GM20000 (cell line): ENCODE results near the gene MTG2.

Experiments
- DNase-seq: peaks from one replicate; pipeline ENCODE4 v3.0.0; 2012; ENCODE audit warnings: low spot score
- TF ChIP-seq, protein P1 (sequence below): IDR thresholded peaks from 2 replicates; pipeline ENCODE4 v1.5.1; 2012; ENCODE audit warnings: mild to moderate bottlenecking, control low read depth; ENCODE audit errors: extremely low read depth, missing control alignments

Gene MTG2

DNA sequence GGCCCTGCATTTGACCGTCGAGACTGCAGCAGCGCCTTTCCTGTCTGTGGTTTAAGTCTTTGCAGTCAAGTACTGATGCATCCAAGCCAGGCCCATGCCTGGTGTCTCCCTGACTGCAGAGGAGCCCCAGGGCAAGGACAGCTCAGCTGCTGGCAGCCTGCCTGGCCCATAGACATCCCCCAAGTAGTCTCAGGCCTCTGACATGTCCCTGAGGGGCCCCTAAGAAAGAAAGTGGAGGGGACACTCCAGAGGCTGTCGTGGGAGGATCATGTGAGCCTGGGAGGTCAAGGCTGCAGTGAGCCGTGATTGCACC is 19.2 kb downstream of the MTG2 start:
- TF ChIP-seq, protein P1, sequence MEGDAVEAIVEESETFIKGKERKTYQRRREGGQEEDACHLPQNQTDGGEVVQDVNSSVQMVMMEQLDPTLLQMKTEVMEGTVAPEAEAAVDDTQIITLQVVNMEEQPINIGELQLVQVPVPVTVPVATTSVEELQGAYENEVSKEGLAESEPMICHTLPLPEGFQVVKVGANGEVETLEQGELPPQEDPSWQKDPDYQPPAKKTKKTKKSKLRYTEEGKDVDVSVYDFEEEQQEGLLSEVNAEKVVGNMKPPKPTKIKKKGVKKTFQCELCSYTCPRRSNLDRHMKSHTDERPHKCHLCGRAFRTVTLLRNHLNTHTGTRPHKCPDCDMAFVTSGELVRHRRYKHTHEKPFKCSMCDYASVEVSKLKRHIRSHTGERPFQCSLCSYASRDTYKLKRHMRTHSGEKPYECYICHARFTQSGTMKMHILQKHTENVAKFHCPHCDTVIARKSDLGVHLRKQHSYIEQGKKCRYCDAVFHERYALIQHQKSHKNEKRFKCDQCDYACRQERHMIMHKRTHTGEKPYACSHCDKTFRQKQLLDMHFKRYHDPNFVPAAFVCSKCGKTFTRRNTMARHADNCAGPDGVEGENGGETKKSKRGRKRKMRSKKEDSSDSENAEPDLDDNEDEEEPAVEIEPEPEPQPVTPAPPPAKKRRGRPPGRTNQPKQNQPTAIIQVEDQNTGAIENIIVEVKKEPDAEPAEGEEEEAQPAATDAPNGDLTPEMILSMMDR, result no peak
- peak; percentile 60 for DNase-seq

GRCh38 chr20:62202676-62203377 is 20.0 kb downstream of the MTG2 start:
- DNase-seq, result no peak
- TF ChIP-seq, protein P1, result no peak

- TF ChIP-seq, protein P1, result no peak
- DNase-seq, result no peak
These were observed 20.7 kb downstream of the MTG2 start for GRCh38 chr20:62203378-62204030.

DNA sequence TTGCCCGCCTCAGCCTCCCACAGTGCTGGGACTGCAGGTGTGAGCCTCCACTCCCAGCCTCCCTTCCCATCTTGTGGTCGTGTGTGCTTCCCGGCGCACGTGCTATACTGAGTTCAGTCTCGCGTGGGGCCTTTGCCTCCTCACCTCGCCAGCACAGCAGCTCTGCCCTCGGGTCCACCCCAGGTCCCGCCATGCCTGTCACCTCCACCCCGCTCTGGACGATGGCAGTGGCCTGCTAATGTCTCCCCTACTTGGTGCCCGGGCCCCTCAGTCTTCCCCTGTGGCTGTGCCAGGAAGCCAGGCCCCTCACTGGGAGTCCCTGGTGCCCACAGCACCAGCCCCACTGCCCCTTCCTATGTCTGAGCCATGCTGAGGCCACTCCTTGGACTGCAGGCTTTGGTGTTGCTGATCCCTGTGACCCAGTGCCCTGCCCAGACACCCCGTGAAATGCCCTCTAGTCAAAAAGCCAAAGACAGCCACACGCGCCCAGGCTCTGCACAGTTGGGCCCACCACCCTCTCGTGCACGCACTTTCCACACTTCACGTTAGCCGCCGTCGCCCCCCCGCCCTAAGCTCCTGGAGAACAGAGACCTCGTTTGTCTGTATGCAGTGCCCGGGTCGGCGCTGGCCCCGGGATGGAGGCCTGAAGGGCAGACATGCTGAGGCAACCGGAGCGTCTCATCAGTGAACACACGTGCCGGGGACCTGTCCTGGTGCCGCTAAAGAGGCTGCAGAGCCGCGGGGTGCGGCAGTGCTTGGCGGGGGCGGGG is 23.0 kb downstream of the MTG2 start:
- no peak for DNase-seq
- TF ChIP-seq, protein P1, result no peak

DNA sequence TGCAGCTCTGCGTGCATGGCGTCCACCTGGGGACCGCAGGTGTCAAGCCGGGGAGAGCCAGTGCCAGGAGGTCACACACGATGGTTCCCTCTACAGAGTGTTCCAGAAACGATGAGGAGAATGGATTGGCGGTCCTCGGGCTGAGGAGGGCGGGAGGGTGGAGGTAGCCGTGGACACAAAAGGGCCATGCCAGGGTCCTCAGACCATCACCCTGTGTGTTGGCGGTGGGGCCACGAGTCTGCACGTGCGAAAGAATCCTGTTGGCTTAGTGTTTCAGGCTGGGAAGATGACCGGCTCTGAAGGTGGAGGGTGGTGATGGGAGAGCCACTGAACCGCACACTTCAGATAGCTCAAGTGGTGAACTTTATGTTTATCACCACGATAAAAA is 23.6 kb downstream of the MTG2 start:
- DNase-seq, result no peak
- TF ChIP-seq, protein P1, result no peak

DNA sequence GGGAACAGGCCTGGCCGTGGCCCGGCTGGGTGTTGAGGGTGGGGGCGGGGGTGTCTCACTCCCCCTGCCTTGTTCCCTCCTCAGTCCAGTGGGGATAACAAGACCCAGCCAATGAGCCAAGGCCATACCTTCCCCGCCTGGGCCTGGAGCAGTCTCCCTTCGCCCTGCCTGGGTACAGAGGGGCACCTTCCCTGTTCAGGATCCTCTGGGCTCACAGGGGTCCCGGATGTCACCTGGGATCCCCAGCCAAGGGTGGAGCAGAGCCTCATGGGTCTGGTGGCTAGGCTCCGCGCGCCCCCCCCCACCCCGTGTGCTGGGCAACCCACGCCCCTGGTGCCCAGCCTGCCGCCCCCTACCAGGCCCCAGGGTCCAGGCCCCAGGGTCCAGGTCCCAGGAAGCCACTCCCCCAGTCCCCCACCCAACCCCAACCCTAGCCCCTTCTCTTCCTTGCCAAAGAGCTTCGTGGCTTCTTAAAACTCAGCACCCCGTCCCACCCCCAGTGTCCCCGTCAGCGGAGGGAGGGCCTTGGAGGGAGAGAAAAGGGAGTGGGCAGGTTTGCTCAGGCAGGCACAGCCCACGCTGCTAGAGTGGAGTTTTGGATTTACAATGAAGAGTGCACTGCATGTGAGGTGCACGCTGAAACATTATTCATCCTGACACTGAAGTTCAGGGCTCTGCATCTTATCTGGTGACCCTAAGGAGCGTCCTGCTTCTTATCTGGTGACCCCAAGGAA is 25.4 kb downstream of the MTG2 start:
- TF ChIP-seq, protein P1, result no peak
- no peak for DNase-seq
